A673 (cell line): ENCODE data around the gene PLP1. TPM values are rescaled to one million over a fixed set of nuclear protein-coding genes. Genes with fewer than 3 reads are reported as not detected.

Experiments
- BruUV-seq: library from RNA; stranded (reverse); fragments of 400-500 nt; replicated peaks from 2 replicates; lab custom pipeline; 2021; lab: Mats Ljungman, UMichigan
- CTCF ChIA-PET: fragments of 300-600 bp; sonication (Branson Sonifier 250); formaldehyde crosslinking; loops from one replicate; lab custom pipeline; 2022; ENCODE audit warnings: antibody characterized with exemption; lab: Charles Lee
- POLR2A ChIA-PET: fragments of 300-600 bp; sonication (Branson Sonifier 250); formaldehyde crosslinking; loops from one replicate; lab custom pipeline; 2022; ENCODE audit warnings: antibody characterized with exemption; ENCODE audit not compliant: low non-redundant PET; lab: Charles Lee
- DNase-seq: peaks from one replicate; pipeline ENCODE4 v3.0.0-alpha.2; 2015; ENCODE audit warnings: low spot score
- H3K27ac ChIP-seq: fragments of 200-600 bp; sonication (generic); 2 replicates; pipeline ENCODE4 v1.5.1; 2016; ENCODE audit warnings: mixed run types, low read depth, mild to moderate bottlenecking, mixed read lengths, antibody characterized with exemption, low read length; ENCODE audit not compliant: poor library complexity, severe bottlenecking
- H3K27me3 ChIP-seq: fragments of 200-600 bp; sonication (generic); replicated peaks from 2 replicates; pipeline ENCODE4 v1.6.1; 2017; ENCODE audit warnings: mixed run types, low read depth, mild to moderate bottlenecking, mixed read lengths, antibody characterized with exemption, low read length; ENCODE audit not compliant: insufficient read depth, poor library complexity
- H3K36me3 ChIP-seq: fragments of 200-600 bp; sonication (generic); 2 replicates; pipeline ENCODE4 v1.6.1; 2016; ENCODE audit warnings: mixed run types, mild to moderate bottlenecking, mixed read lengths, antibody characterized with exemption, low read length; ENCODE audit not compliant: insufficient read depth, poor library complexity, severe bottlenecking
- H3K4me1 ChIP-seq: fragments of 200-600 bp; sonication (generic); 2 replicates; pipeline ENCODE4 v1.6.1; 2017; ENCODE audit warnings: mixed run types, mild to moderate bottlenecking, mixed read lengths, antibody characterized with exemption, low read length; ENCODE audit not compliant: insufficient read depth, poor library complexity, severe bottlenecking
- H3K4me3 ChIP-seq: fragments of 200-600 bp; sonication (generic); 2 replicates; pipeline ENCODE4 v1.5.1; 2016; ENCODE audit warnings: low read depth, mixed run types, mild to moderate bottlenecking, mixed read lengths, low read length; ENCODE audit not compliant: poor library complexity, severe bottlenecking
- H3K9me3 ChIP-seq: fragments of 200-600 bp; sonication (generic); 2 replicates; pipeline ENCODE4 v1.6.1; 2016; ENCODE audit warnings: mixed run types, low read depth, mild to moderate bottlenecking, mixed read lengths, antibody characterized with exemption, low read length; ENCODE audit not compliant: poor library complexity, severe bottlenecking
- EZH2 ChIP-seq: fragments of 200-600 bp; sonication (generic); IDR thresholded peaks from 2 replicates; pipeline ENCODE4 v1.6.1; 2017; ENCODE audit warnings: borderline replicate concordance, low read depth, mild to moderate bottlenecking, mixed read lengths, antibody characterized with exemption, low read length; ENCODE audit not compliant: poor library complexity, severe bottlenecking
- intact Hi-C: fragments of 100-400 bp; cut with micrococcal nuclease; formaldehyde crosslinking; loops from one replicate; pipeline ENCODE4 v1.10.0; 2022; ENCODE audit not compliant: unreplicated experiment
- total RNA-seq: library from RNA; stranded (reverse); gene quantifications from 2 replicates; pipeline ENCODE4 v1.2.3, GENCODE V29; 2021
- TF ChIP-seq, protein P1 (sequence below): fragments of 300-800, 200-600 bp; sonication (generic); conservative IDR thresholded peaks from 2 replicates; pipeline ENCODE4 v1.5.1; 2017; ENCODE audit warnings: low read depth, mild to moderate bottlenecking, antibody characterized with exemption, low read length, moderate library complexity, mixed read lengths

PLP1 gene
- total RNA-seq, 1 experiment from 2014 or later: not detected

DNA sequence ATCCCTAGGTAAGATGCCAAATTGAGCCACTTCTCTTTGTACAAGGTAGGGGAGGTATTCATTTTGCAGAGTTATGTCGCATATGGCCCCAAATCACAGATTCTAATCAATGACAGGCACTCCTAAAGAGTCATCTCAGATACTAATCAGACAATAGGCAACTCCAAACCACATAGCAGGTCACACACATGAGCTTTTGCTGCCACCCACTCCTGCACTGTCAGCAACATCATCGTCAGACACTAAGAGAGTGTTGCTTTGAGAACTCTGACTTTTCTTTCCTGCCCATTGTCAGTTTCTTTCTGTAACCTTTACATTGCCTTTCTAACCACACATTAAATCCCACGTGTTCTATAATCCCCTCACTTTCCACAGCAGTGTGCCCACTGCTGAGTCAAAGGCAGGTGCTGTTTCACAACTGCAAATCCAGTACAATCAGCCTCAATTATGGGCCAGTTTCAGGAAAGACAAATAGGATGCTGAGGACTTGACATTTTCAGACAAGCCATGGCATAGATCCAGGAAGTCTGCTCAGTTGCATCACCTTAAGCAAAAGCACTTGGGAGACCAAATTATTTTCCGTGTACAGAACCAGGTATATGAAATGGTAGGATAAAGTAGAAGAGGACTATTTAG lies 42.4 kb upstream of the PLP1 start:
- ChIA-PET POLR2A (no interaction called here), CTCF (no interaction called here)
- Histone ChIP-seq H3K9me3 (no peaks in the 10 kb centered on the region), H3K36me3 (no peaks in the 10 kb centered on the region), H3K27ac (no peak overlapping the region), H3K4me3 (no peak overlapping the region), H3K4me1 (no peaks in the 10 kb centered on the region), H3K27me3 (no peaks in the 10 kb centered on the region)
- intact Hi-C loops: no loop called here
- TF ChIP-seq, protein P1, sequence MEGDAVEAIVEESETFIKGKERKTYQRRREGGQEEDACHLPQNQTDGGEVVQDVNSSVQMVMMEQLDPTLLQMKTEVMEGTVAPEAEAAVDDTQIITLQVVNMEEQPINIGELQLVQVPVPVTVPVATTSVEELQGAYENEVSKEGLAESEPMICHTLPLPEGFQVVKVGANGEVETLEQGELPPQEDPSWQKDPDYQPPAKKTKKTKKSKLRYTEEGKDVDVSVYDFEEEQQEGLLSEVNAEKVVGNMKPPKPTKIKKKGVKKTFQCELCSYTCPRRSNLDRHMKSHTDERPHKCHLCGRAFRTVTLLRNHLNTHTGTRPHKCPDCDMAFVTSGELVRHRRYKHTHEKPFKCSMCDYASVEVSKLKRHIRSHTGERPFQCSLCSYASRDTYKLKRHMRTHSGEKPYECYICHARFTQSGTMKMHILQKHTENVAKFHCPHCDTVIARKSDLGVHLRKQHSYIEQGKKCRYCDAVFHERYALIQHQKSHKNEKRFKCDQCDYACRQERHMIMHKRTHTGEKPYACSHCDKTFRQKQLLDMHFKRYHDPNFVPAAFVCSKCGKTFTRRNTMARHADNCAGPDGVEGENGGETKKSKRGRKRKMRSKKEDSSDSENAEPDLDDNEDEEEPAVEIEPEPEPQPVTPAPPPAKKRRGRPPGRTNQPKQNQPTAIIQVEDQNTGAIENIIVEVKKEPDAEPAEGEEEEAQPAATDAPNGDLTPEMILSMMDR: no peak
- no peak for TF ChIP-seq EZH2
- BruUV-seq: no TSS peak
- DNase-seq: no peak

DNA sequence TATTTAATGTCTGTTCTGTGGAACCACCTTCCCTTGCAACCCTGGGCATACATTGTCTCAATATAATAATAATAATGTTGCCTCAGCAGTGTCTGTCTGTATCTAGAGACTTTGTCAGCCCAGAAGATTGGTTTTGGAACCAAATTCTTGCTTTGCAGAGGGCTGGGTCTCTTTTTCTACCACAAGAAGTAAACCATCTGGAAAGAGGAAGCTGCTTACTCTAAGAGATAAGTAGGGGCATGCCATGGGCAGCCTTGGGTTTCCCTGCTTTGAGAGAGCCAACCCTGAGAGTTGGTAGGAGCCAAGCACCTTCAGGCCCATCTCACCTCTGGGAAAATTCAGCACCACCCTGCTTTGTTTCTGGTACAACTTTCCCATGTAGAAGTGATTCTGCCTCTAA lies 38.9 kb upstream of the PLP1 start:
- intact Hi-C loops: no loop called here
- BruUV-seq: no TSS peak
- Histone ChIP-seq H3K27ac (no peak overlapping the region), H3K4me3 (no peak overlapping the region), H3K9me3 (no peaks in the 10 kb centered on the region), H3K4me1 (no peaks in the 10 kb centered on the region), H3K27me3 (no peaks in the 10 kb centered on the region), H3K36me3 (no peaks in the 10 kb centered on the region)
- POLR2A ChIA-PET: no interaction called here
- CTCF ChIA-PET: no interaction called here
- TF ChIP-seq EZH2: no peak
- no peak for DNase-seq

DNA sequence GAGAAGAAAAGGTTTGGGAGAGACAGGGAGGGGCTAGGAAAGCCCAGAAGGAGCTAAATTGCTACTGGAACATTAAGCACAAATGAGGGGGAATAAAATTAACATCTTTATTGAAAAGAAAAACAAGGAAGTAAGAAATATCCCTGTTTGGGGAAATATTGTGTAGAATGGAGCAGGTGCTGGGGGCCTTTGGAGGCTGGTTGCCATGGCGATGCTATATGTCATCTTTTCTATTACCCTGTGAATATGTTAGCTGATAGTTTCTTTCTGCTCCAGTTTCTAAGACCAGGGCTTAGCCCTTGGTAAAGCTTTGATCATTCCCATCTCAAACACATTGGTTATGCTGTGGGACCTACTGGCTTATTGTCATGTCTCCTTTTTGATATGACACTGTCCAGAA lies 37.2 kb upstream of the PLP1 start:
- no peaks in the 10 kb centered on the region for H3K36me3 ChIP-seq
- TF ChIP-seq, protein P1: no peak
- no peak for TF ChIP-seq EZH2
- intact Hi-C loops: no loop called here
- H3K4me3 ChIP-seq: no peak overlapping the region
- no peak for DNase-seq
- ChIA-PET CTCF (no interaction called here), POLR2A (no interaction called here)
- no peaks in the 10 kb centered on the region for H3K27me3 ChIP-seq
- no TSS peak for BruUV-seq
- no peak overlapping the region for H3K27ac ChIP-seq
- no peaks in the 10 kb centered on the region for H3K9me3 ChIP-seq
- no peaks in the 10 kb centered on the region for H3K4me1 ChIP-seq

- CTCF ChIA-PET: no interaction called here
- no TSS peak for BruUV-seq
Measured at GRCh38 chrX:103741879-103742278, 34.8 kb upstream of the PLP1 start.

More at GRCh38 chrX:103741879-103742278, 34.8 kb upstream of the PLP1 start:
- H3K4me1 ChIP-seq: no peaks in the 10 kb centered on the region
- no peak for DNase-seq
- no peak overlapping the region for H3K27ac ChIP-seq
- no peak for TF ChIP-seq EZH2
- no peaks in the 10 kb centered on the region for H3K36me3 ChIP-seq
- H3K9me3 ChIP-seq: no peaks in the 10 kb centered on the region
- H3K4me3 ChIP-seq: no peak overlapping the region
- no peaks in the 10 kb centered on the region for H3K27me3 ChIP-seq
- intact Hi-C loops: no loop called here
- POLR2A ChIA-PET: no interaction called here
